Colonic mucosa (tissue), 4 donors: ENCODE results near the gene HSD17B3. TPM values are rescaled to one million over a fixed set of nuclear protein-coding genes. Genes with fewer than 3 reads are reported as not detected.
A peak's percentile ranks its signal among the peaks of the same experiment; 100 is the strongest.
"Not testable (repeated sequence)": the region's sequence is repeated elsewhere in the genome, so short reads cannot be mapped to it uniquely, and the experiment has no call there.

Source experiments
- DNase-seq: peaks from one replicate; pipeline ENCODE4 v3.0.0-alpha.2; 2020
- H3K27ac ChIP-seq: fragments of 200-600 bp; one replicate; pipeline ENCODE4 v1.8.0; 2021
- H3K27me3 ChIP-seq: fragments of 200-600 bp; one replicate; pipeline ENCODE4 v1.8.0; 2021
- H3K36me3 ChIP-seq: fragments of 200-600 bp; one replicate; pipeline ENCODE4 v1.8.0; 2021
- H3K4me1 ChIP-seq: fragments of 200-600 bp; one replicate; pipeline ENCODE4 v1.8.0; 2021; ENCODE audit warnings: mild to moderate bottlenecking
- H3K4me3 ChIP-seq: fragments of 200-600 bp; one replicate; pipeline ENCODE4 v1.8.0; 2021
- H3K9ac ChIP-seq, 2 donors: one replicate each; pipeline ENCODE4 v1.7.0; 2013; ENCODE audit warnings: control low read depth in 2 of 2, low read depth in 2 of 2, low read length in 2 of 2
- H3K9me3 ChIP-seq: fragments of 200-600 bp; one replicate; pipeline ENCODE4 v1.8.0; 2021
- intact Hi-C: fragments of 100-400 bp; cut with DNase I; formaldehyde crosslinking; loops from one replicate; pipeline ENCODE4 v1.14.1; 2022
- total RNA-seq, 2 donors: library from RNA; stranded (reverse); fragmentation: NEBNext Ultra II Directional in 1 of 2; extraction: Animal tissue kit (Norgen Biotek cat#: 25700) in 1 of 2; gene quantifications; one replicate each; pipeline ENCODE4 v1.2.1, GENCODE V29; 2021
- TF ChIP-seq, protein P1 (sequence below): fragments of 200-600 bp; IDR thresholded peaks from one replicate; pipeline ENCODE4 v1.8.0; 2022; ENCODE audit warnings: antibody characterized with exemption, mild to moderate bottlenecking
- donor health status: healthy.
- donor health status: DM: no; HTN: no; CAD: no.
- donor health status: DM: no; HTN: no; CAD: no.

The HSD17B3 gene
- total RNA-seq, 2 donors from 2014 or later: not detected

DNA sequence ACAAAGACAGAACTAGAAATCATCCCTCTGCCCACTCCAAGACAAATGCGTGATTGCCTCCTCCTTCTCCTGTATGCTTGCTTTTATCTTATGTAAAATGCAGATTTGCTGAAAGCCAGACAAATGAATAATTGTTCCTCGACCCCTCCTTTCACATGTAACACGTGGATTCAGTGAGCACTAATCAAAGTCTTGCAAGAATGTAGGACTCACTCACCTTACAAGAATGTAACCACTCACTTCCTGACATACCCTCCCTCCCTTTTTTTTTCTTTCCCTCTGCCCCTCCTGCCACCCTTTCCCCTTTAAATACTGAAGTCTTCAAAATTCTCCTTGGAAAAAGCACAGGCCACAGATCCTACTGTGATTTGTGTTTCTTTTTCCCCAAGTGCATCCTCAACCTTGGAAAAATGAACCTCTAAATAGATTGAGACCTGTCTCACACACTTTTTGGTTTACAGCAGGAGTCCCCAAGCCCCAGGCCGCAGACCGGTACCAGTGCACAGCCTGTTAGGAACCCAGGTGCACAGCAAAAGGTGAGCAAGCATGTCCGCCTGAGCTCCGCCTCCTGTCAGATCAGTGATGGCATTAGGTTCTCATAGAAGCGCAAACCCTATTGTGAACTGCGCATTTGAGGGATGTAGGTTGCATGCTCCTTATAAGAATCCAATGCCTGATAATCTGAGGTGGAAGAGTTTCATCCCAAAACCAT lies 29.4 kb upstream of the HSD17B3 start:
- Histone ChIP-seq H3K9ac (no peak overlapping the region), H3K4me1 (no peaks in the 10 kb centered on the region), H3K4me3 (no peak overlapping the region), H3K9me3 (no peaks in the 10 kb centered on the region), H3K36me3 (no peaks in the 10 kb centered on the region), H3K27ac (no peak overlapping the region), H3K27me3 (no peaks in the 10 kb centered on the region)
- no peak for DNase-seq
- TF ChIP-seq, protein P1, sequence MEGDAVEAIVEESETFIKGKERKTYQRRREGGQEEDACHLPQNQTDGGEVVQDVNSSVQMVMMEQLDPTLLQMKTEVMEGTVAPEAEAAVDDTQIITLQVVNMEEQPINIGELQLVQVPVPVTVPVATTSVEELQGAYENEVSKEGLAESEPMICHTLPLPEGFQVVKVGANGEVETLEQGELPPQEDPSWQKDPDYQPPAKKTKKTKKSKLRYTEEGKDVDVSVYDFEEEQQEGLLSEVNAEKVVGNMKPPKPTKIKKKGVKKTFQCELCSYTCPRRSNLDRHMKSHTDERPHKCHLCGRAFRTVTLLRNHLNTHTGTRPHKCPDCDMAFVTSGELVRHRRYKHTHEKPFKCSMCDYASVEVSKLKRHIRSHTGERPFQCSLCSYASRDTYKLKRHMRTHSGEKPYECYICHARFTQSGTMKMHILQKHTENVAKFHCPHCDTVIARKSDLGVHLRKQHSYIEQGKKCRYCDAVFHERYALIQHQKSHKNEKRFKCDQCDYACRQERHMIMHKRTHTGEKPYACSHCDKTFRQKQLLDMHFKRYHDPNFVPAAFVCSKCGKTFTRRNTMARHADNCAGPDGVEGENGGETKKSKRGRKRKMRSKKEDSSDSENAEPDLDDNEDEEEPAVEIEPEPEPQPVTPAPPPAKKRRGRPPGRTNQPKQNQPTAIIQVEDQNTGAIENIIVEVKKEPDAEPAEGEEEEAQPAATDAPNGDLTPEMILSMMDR: no peak
- intact Hi-C loops: no loop called here

DNA sequence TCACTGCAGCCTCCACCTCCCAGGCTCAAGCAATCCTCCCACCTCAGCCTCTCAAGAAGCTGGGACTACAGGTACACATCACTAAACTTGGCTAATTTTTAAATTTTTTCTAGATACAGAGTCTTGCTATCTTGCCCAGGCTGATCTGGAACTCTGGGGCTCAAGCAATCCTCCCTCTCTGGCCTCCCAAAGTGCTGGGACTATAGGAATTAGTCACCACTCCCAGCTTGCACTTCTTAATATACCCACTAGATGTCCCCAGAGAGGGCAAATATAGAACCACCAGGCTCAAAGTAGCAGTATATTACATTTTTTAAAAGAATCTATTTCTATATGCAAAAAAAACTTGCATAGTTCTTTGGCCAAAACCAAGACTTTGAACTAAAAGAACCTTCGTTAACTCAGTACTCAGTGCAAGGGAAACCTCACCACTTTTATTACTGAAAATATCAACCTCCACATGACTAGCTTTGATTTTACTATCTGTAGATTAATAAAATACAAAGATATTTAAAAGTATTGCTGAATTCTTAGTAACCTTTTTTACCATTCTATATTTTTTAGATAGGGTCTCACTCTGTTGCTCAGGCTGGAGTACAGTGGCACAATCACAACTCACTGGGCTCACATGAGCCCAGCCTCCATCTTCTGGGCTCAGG lies 25.8 kb upstream of the HSD17B3 start:
- intact Hi-C loops: loop anchor here (5.0 to 10.0 kb wide), 2 partner anchors 117 to 339 kb away; no protein-coding TSS in a partner anchor
- H3K36me3 ChIP-seq: no peaks in the 10 kb centered on the region
- H3K27ac ChIP-seq: no peak overlapping the region
- DNase-seq: peak; percentile 67
- H3K4me3 ChIP-seq: no peak overlapping the region
- no peaks in the 10 kb centered on the region for H3K9me3 ChIP-seq
- TF ChIP-seq, protein P1: peak; percentile 84
- H3K9ac ChIP-seq: no peak overlapping the region
- no peaks in the 10 kb centered on the region for H3K27me3 ChIP-seq
- H3K4me1 ChIP-seq: no peaks in the 10 kb centered on the region

DNA sequence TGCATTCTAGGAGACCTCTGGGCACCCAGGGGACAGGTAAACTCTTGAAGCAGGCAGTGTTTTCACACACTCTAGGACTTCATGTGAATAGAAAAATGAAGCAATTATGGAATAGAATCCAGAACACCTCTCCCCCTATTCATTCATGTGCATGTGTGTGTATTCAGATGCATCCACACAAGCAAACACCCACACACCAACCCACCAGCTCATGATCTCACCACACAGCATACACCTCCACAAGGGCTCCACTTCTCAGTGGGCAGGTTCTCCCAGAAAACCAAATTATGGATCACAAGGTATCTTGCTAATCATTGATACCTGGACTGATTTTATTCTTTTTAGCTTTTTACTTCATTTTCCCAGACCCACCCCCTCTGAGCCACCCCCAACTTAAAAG lies 21.2 kb upstream of the HSD17B3 start:
- no peaks in the 10 kb centered on the region for H3K4me1 ChIP-seq
- no peaks in the 10 kb centered on the region for H3K36me3 ChIP-seq
- TF ChIP-seq, protein P1: no peak
- H3K27ac ChIP-seq: no peak overlapping the region
- DNase-seq: no peak
- H3K9me3 ChIP-seq: no peaks in the 10 kb centered on the region
- no peaks in the 10 kb centered on the region for H3K27me3 ChIP-seq
- intact Hi-C loops: loop anchor here (10.0 kb wide), 1 partner anchor 122 kb away; no protein-coding TSS in a partner anchor
- H3K4me3 ChIP-seq: no peak overlapping the region
- no peak overlapping the region for H3K9ac ChIP-seq

DNA sequence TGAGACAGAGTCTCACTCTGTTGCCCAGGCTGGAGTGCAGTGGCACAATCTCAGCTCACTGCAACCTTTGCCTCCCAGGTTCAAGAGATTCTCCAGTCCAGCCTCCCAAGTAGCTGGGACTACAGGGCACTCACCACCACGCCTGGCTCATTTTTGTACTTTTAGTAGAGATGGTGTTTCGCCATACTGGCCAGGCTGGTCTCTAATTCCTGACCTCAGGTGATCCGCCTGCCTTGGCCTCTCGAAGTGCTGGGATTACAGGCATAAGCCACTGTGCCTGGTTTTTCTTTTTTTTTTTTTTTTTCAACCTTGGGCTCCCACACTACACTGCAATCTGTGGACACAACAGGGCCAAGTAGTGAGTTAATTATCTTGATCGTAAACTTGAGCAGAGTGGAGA lies 20.8 kb upstream of the HSD17B3 start:
- intact Hi-C loops: loop anchor here (10.0 kb wide), 1 partner anchor 122 kb away; no protein-coding TSS in a partner anchor

DNA sequence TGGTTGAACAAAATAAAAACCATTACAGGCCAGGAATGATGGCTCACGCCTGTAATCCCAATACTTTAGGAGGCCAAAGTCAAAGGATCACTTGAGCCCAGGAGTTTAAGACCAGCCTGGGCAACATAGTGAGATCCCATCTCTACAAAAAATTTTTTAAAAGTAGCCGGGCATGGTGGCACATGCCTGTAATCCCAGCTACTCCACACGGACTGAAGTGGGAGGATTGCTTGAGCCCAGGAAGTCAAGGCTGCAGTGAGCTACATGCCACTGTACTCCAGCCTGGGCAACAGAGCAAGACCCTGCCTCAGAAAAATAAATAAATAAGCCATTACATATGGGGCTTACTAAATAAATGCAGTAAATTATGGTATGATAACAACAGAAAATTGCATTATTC lies 20.2 kb upstream of the HSD17B3 start:
- H3K36me3 ChIP-seq, H3K27ac ChIP-seq, H3K9ac ChIP-seq, H3K9me3 ChIP-seq, DNase-seq, H3K27me3 ChIP-seq, H3K4me3 ChIP-seq, H3K4me1 ChIP-seq: not testable (repeated sequence)
- intact Hi-C loops: loop anchor here (10.0 kb wide), 1 partner anchor 123 kb away; no protein-coding TSS in a partner anchor

More for the DNA sequence above, 20.8 kb upstream of the HSD17B3 start:
- H3K9ac ChIP-seq, H3K4me3 ChIP-seq, H3K27ac ChIP-seq, DNase-seq, H3K9me3 ChIP-seq, H3K27me3 ChIP-seq, H3K36me3 ChIP-seq, H3K4me1 ChIP-seq: not testable (repeated sequence)

DNA sequence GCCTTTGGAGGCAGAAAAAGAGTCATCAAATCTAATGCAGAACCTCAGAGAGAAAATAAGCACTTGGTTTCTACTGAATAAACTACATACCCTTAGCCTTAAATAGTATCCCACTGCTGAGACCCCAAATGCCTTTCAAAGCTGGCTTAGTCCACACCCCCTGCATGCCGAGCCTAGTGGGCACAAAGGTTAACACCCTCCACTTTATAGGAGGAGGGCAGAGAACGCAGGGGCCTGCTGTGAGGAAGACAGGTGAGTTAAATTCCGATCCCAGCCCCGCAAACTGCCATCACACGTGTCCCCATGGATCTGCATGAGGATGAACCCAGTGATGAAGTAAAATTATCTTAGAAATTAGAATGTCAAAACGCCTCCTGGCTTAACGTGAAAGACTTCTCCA lies 19.5 kb upstream of the HSD17B3 start:
- no peak overlapping the region for H3K4me3 ChIP-seq
- no peak overlapping the region for H3K27ac ChIP-seq
- no peaks in the 10 kb centered on the region for H3K27me3 ChIP-seq
- H3K9ac ChIP-seq: no peak overlapping the region
- no peaks in the 10 kb centered on the region for H3K36me3 ChIP-seq
- no peaks in the 10 kb centered on the region for H3K9me3 ChIP-seq
- DNase-seq: no peak
- intact Hi-C loops: loop anchor here (10.0 kb wide), 1 partner anchor 123 kb away; no protein-coding TSS in a partner anchor
- H3K4me1 ChIP-seq: no peaks in the 10 kb centered on the region
- TF ChIP-seq, protein P1: no peak
